ENCODE measurements around the gene GPR82. TPM values are rescaled to one million over a fixed set of nuclear protein-coding genes. Genes with fewer than 3 reads are reported as not detected.
"Not testable (repeated sequence)": the region's sequence is repeated elsewhere in the genome, so short reads cannot be mapped to it uniquely, and the experiment has no call there.

Gene GPR82
- total RNA-seq, 1 experiment from 2014 or later, result not detected

DNA sequence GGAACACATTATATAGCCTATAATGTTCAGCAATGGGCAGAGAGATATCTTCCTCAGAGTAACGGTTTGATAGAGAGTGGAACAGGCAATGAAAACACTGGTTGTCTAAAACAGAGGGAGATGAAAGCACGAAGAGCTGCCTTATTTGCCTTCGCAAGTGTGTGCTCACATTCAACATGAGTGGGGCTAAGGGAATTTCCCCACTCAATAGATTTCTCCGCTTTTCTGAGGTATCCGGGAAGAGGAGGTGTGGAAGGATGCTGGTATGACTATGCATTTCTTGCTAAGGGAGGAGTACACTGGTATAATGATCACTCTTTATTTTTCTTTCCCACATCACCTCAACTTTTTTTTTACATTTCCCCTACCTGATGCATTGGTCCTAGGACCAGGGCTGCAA is 7.8 kb upstream of the GPR82 start:
- Mint-ChIP-seq H3K27ac (ENCODE audit: unreplicated experiment) (no peak overlapping the region), H3K27me3 (ENCODE audit: insufficient read depth, unreplicated experiment) (no peaks in the 10 kb centered on the region), H3K9me3 (ENCODE audit: unreplicated experiment) (no peaks in the 10 kb centered on the region), H3K36me3 (ENCODE audit: insufficient read depth, unreplicated experiment) (peaks cover 30% of the 10 kb centered on the region), H3K4me1 (ENCODE audit: low read depth, unreplicated experiment) (peaks cover 20% of the 10 kb centered on the region), H3K4me3 (ENCODE audit: unreplicated experiment) (no peak overlapping the region)
- no peaks in the 10 kb centered on the region for H3K27me3 ChIP-seq (replicated peaks; ENCODE audit: control insufficient read depth, insufficient read depth, low read length)
- no TSS peak for BruUV-seq (replicated peaks)
- no peak overlapping the region for H3K4me3 ChIP-seq (ENCODE audit: low read depth, low read length)
- peaks cover 20% of the 10 kb centered on the region for H3K4me1 ChIP-seq
- TF ChIP-seq, protein P1, sequence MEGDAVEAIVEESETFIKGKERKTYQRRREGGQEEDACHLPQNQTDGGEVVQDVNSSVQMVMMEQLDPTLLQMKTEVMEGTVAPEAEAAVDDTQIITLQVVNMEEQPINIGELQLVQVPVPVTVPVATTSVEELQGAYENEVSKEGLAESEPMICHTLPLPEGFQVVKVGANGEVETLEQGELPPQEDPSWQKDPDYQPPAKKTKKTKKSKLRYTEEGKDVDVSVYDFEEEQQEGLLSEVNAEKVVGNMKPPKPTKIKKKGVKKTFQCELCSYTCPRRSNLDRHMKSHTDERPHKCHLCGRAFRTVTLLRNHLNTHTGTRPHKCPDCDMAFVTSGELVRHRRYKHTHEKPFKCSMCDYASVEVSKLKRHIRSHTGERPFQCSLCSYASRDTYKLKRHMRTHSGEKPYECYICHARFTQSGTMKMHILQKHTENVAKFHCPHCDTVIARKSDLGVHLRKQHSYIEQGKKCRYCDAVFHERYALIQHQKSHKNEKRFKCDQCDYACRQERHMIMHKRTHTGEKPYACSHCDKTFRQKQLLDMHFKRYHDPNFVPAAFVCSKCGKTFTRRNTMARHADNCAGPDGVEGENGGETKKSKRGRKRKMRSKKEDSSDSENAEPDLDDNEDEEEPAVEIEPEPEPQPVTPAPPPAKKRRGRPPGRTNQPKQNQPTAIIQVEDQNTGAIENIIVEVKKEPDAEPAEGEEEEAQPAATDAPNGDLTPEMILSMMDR (IDR thresholded peaks at IDR 0.05; ENCODE audit: insufficient read depth in 1 of 2, low read depth in 1 of 2, low read length in 1 of 2, severe bottlenecking in 1 of 2, unreplicated experiment in 1 of 2), result no peak
- intact Hi-C loops (cut with micrococcal nuclease; ENCODE audit: unreplicated experiment), result no loop called here
- H3K9me3 ChIP-seq, result peaks cover 5% of the 10 kb centered on the region; the same call in 1 of the 2 replicates
- CTCF ChIA-PET, result no interaction called here
- POLR2A ChIA-PET, result no interaction called here
- H3K36me3 ChIP-seq (ENCODE audit: control insufficient read depth, insufficient read depth, low read length), result no peaks in the 10 kb centered on the region
- no peak for DNase-seq

DNA sequence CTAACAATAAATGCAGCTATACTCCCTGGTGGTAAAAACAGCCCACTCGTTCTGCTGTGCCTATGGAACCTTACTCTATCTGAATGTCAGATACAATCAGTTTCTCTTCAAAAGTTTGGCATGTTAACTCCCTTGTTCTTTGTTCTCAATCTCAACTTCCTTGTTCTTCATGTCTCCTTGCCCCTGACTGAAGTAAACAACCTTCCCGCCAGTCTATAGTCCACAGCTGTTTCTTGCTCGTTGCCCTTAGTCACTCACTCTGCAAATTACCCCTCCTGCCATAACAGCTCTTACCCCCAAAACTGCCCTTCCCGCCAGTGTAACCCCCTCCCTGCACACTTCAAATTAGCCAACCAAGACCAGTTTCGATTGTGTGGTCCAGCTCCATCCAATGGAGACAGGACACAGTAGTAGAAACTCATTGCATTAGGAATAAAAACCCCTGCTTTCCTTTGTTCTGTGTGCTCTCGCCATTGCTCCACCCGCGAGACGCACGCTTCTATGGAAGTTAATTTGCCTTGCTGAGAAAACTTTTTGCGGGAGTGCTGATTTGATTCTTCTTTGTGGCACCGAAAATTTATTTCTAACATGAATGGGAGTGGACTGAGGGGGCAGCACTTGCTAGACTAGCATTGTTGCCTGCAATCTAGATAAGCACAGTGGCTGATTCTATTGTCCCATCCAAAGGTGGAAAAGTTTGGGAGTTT is 7.1 kb upstream of the GPR82 start:
- Histone ChIP-seq H3K9me3 (peaks cover 5% of the 10 kb centered on the region; the same call in 1 of the 2 replicates), H3K36me3 (ENCODE audit: control insufficient read depth, insufficient read depth, low read length) (no peaks in the 10 kb centered on the region), H3K4me1 (peaks cover 20% of the 10 kb centered on the region), H3K4me3 (ENCODE audit: low read depth, low read length) (no peak overlapping the region), H3K27me3 (replicated peaks; ENCODE audit: control insufficient read depth, insufficient read depth, low read length) (no peaks in the 10 kb centered on the region)
- Mint-ChIP-seq H3K4me1 (ENCODE audit: low read depth, unreplicated experiment) (peaks cover 20% of the 10 kb centered on the region), H3K36me3 (ENCODE audit: insufficient read depth, unreplicated experiment) (peaks cover 30% of the 10 kb centered on the region), H3K27ac (ENCODE audit: unreplicated experiment) (peak overlapping the region; percentile 82), H3K4me3 (ENCODE audit: unreplicated experiment) (peak overlapping the region; percentile 47), H3K27me3 (ENCODE audit: insufficient read depth, unreplicated experiment) (no peaks in the 10 kb centered on the region), H3K9me3 (ENCODE audit: unreplicated experiment) (no peaks in the 10 kb centered on the region)
- intact Hi-C loops (cut with micrococcal nuclease; ENCODE audit: unreplicated experiment), result no loop called here
- no peak for DNase-seq
- no TSS peak for BruUV-seq (replicated peaks)
- TF ChIP-seq, protein P1 (IDR thresholded peaks at IDR 0.05; ENCODE audit: insufficient read depth in 1 of 2, low read depth in 1 of 2, low read length in 1 of 2, severe bottlenecking in 1 of 2, unreplicated experiment in 1 of 2), result no peak
- ChIA-PET CTCF (no interaction called here), POLR2A (no interaction called here)

DNA sequence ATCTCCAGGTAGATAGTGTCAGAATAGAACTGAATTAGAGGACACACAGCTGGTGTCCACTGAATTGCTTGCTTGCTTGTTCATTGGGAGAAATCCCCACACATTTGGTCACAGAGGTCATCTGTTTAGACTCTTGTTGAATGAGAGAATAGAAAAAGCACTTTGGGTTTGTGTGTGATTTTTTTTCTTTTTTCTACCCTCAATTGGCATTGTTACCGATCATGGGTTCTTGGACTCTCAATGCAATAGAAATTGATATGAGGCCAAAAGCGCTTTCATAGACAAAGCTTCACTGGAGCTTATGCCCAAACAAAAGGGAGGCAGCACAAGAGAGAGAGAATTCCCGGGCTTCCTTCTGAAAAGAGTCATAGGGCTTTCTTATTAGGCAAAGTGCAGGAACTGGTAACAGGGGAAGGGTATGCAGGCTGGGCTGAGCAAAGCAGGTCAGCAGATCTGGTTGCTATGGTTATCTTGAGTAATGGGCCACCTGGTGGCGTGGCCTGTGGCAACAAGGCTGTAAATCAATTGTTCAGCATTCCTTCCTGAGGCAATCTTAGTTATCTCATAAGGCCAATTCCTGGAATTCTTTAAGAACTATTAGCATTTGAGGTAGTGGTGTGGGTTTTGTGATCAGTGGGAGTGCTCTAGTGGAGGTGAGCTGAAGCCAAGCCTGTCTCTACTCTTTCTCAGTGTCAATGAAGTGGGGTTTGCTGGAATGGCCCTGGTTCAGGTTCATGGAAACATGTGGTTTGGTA is 5.3 kb upstream of the GPR82 start:
- Mint-ChIP-seq H3K4me1 (ENCODE audit: low read depth, unreplicated experiment) (peaks cover 20% of the 10 kb centered on the region), H3K4me3 (ENCODE audit: unreplicated experiment) (peak overlapping the region; percentile 31), H3K9me3 (ENCODE audit: unreplicated experiment) (no peaks in the 10 kb centered on the region), H3K36me3 (ENCODE audit: insufficient read depth, unreplicated experiment) (peaks cover 36% of the 10 kb centered on the region), H3K27me3 (ENCODE audit: insufficient read depth, unreplicated experiment) (no peaks in the 10 kb centered on the region), H3K27ac (ENCODE audit: unreplicated experiment) (peak overlapping the region; percentile 75)
- peak; percentile 81 to 83 for DNase-seq
- H3K4me1 ChIP-seq, result peaks cover 20% of the 10 kb centered on the region
- H3K36me3 ChIP-seq (ENCODE audit: control insufficient read depth, insufficient read depth, low read length), result no peaks in the 10 kb centered on the region
- intact Hi-C loops (cut with micrococcal nuclease; ENCODE audit: unreplicated experiment), result no loop called here
- H3K9me3 ChIP-seq, result peaks cover 5% of the 10 kb centered on the region; the same call in 1 of the 2 replicates
- BruUV-seq (replicated peaks), result no TSS peak
- H3K4me3 ChIP-seq (ENCODE audit: low read depth, low read length), result no peak overlapping the region
- ChIA-PET POLR2A (no interaction called here), CTCF (interaction anchor here (0.5 to 1.0 kb wide), 2 partner anchors 22 to 32 kb away, joined by 3 to 4 read pairs; no protein-coding TSS in a partner anchor)
- TF ChIP-seq, protein P1 (IDR thresholded peaks at IDR 0.05; ENCODE audit: insufficient read depth in 1 of 2, low read depth in 1 of 2, low read length in 1 of 2, severe bottlenecking in 1 of 2, unreplicated experiment in 1 of 2), result no peak
- no peaks in the 10 kb centered on the region for H3K27me3 ChIP-seq (replicated peaks; ENCODE audit: control insufficient read depth, insufficient read depth, low read length)

DNA sequence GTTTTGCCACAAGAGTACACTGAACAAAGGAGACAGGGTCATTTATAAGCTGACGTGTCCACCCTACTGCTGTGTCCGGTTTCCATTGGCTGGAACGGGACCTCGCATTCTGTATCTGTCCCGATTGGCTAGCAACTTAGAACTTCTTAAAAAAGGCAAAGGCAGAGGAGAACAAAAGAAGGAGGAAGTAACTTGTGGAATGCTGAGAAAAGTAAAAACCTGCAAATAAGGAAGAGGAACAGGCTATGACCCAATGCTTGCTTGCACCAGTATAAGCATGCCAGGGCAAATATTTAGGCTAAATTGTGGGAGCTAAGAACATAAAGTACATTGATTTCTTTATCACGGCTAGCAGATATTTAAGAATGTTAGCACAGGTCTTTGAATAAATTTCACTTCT is 4.4 kb upstream of the GPR82 start:
- H3K27me3 Mint-ChIP-seq (ENCODE audit: insufficient read depth, unreplicated experiment); H3K4me3 Mint-ChIP-seq (ENCODE audit: unreplicated experiment); BruUV-seq (replicated peaks); H3K36me3 ChIP-seq (ENCODE audit: control insufficient read depth, insufficient read depth, low read length); H3K4me3 ChIP-seq (ENCODE audit: low read depth, low read length); H3K9me3 Mint-ChIP-seq (ENCODE audit: unreplicated experiment); DNase-seq; POLR2A ChIA-PET; CTCF ChIA-PET; H3K27me3 ChIP-seq (replicated peaks; ENCODE audit: control insufficient read depth, insufficient read depth, low read length); H3K9me3 ChIP-seq; intact Hi-C loops (cut with micrococcal nuclease; ENCODE audit: unreplicated experiment): not testable (repeated sequence)
- peaks cover 20% of the 10 kb centered on the region for H3K4me1 ChIP-seq
- Mint-ChIP-seq H3K27ac (ENCODE audit: unreplicated experiment) (peak overlapping the region; percentile 75), H3K36me3 (ENCODE audit: insufficient read depth, unreplicated experiment) (peaks cover 36% of the 10 kb centered on the region), H3K4me1 (ENCODE audit: low read depth, unreplicated experiment) (peaks cover 20% of the 10 kb centered on the region)

Data from Caco-2 (cell line).